ENCODE data around the gene DNAH3. TPM values are rescaled to one million over a fixed set of nuclear protein-coding genes. Genes with fewer than 3 reads are reported as not detected.
"Not testable (repeated sequence)": the region's sequence is repeated elsewhere in the genome, so short reads cannot be mapped to it uniquely, and the experiment has no call there.

Gene DNAH3
- total RNA-seq, result 1.0 TPM
- long read RNA-seq, partial matches to known transcripts, result 0 of 1 reads
- long read RNA-seq, other reads (novel, unspliced or antisense), result 1 of 1 reads

- peak; percentile 66 for ATAC-seq
- intact Hi-C loops (cut with DNase I), result loop anchor here (10.0 kb wide), 1 partner anchor 404 kb away; no protein-coding TSS in a partner anchor
These were observed at the start of gene DNAH3 for GRCh38 chr16:21150375-21151001. TSS of gene DNAH3 (minus strand) at chr16:21150846. CDS start at chr16:21150319, 527 bp downstream.

GRCh38 chr16:21199607-21200218, 49.1 kb upstream of the DNAH3 start:
- DNase-seq (ENCODE audit: missing footprints), result no peak
- ATAC-seq, result no peak
- intact Hi-C loops (cut with DNase I), result no loop called here

More at GRCh38 chr16:21150375-21151001, at the start of gene DNAH3:
- no peak for DNase-seq (ENCODE audit: missing footprints)

GRCh38 chr16:21197621-21198020, 47.0 kb upstream of the DNAH3 start:
- no peak for DNase-seq (ENCODE audit: missing footprints)
- intact Hi-C loops (cut with DNase I), result no loop called here
- no peak for ATAC-seq

- ATAC-seq, result no peak
- DNase-seq (ENCODE audit: missing footprints), result no peak
- intact Hi-C loops (cut with DNase I), result no loop called here
These were observed 46.5 kb upstream of the DNAH3 start for GRCh38 chr16:21197112-21197511.

- ATAC-seq; intact Hi-C loops (cut with DNase I); DNase-seq (ENCODE audit: missing footprints): not testable (repeated sequence)
These were observed 44.7 kb upstream of the DNAH3 start for GRCh38 chr16:21195330-21195729.

GRCh38 chr16:21194771-21195301, 44.2 kb upstream of the DNAH3 start:
- DNase-seq (ENCODE audit: missing footprints), result no peak
- ATAC-seq, result no peak
- intact Hi-C loops (cut with DNase I), result no loop called here

GRCh38 chr16:21192991-21193390, 42.3 kb upstream of the DNAH3 start:
- intact Hi-C loops (cut with DNase I), result no loop called here
- DNase-seq (ENCODE audit: missing footprints) (no peak), ATAC-seq (no peak)

GRCh38 chr16:21190599-21190998, 40.0 kb upstream of the DNAH3 start:
- intact Hi-C loops (cut with DNase I), result no loop called here
- DNase-seq (ENCODE audit: missing footprints), result no peak
- ATAC-seq, result no peak

GRCh38 chr16:21190013-21190412, 39.4 kb upstream of the DNAH3 start:
- intact Hi-C loops (cut with DNase I), result no loop called here
- ATAC-seq, result no peak
- DNase-seq (ENCODE audit: missing footprints), result no peak

GRCh38 chr16:21189311-21189710, 38.7 kb upstream of the DNAH3 start:
- ATAC-seq (no peak), DNase-seq (ENCODE audit: missing footprints) (no peak)
- intact Hi-C loops (cut with DNase I), result loop anchor here (2.0 to 5.0 kb wide), 2 partner anchors 31 to 88 kb away; partner anchors contain the start of genes CRYM and LDAF1

GRCh38 chr16:21186326-21186691, 35.7 kb upstream of the DNAH3 start:
- no peak for ATAC-seq
- DNase-seq (ENCODE audit: missing footprints), result no peak
- intact Hi-C loops (cut with DNase I), result loop anchor here (5.0 kb wide), 1 partner anchor 91 kb away; the partner anchor contains the start of gene CRYM

- intact Hi-C loops (cut with DNase I), result loop anchor here (5.0 kb wide), 1 partner anchor 92 kb away; the partner anchor contains the start of gene CRYM
- ATAC-seq (no peak), DNase-seq (ENCODE audit: missing footprints) (no peak)
These were observed 35.1 kb upstream of the DNAH3 start for GRCh38 chr16:21185659-21186325.

- no peak for DNase-seq (ENCODE audit: missing footprints)
- no peak for ATAC-seq
- intact Hi-C loops (cut with DNase I), result loop anchor here (5.0 kb wide), 1 partner anchor 92 kb away; the partner anchor contains the start of gene CRYM
These were observed 34.2 kb upstream of the DNAH3 start for GRCh38 chr16:21184834-21185233.

- no peak for ATAC-seq
- intact Hi-C loops (cut with DNase I), result no loop called here
- DNase-seq (ENCODE audit: missing footprints), result no peak
These were observed 33.3 kb upstream of the DNAH3 start for GRCh38 chr16:21183995-21184394.

GRCh38 chr16:21179983-21180365, 29.3 kb upstream of the DNAH3 start:
- no peak for ATAC-seq
- intact Hi-C loops (cut with DNase I), result no loop called here
- no peak for DNase-seq (ENCODE audit: missing footprints)

GRCh38 chr16:21179126-21179982, 28.7 kb upstream of the DNAH3 start:
- intact Hi-C loops (cut with DNase I), result no loop called here
- ATAC-seq (peak; percentile 76), DNase-seq (ENCODE audit: missing footprints) (no peak)

GRCh38 chr16:21175397-21175796, 24.8 kb upstream of the DNAH3 start:
- no peak for DNase-seq (ENCODE audit: missing footprints)
- intact Hi-C loops (cut with DNase I), result no loop called here
- ATAC-seq, result no peak

- DNase-seq (ENCODE audit: missing footprints) (no peak), ATAC-seq (no peak)
- intact Hi-C loops (cut with DNase I), result no loop called here
These were observed 22.0 kb upstream of the DNAH3 start for GRCh38 chr16:21172650-21173049.

GRCh38 chr16:21170116-21170515, 19.5 kb upstream of the DNAH3 start:
- ATAC-seq; intact Hi-C loops (cut with DNase I); DNase-seq (ENCODE audit: missing footprints): not testable (repeated sequence)
